Activated CD4-positive, alpha-beta memory T cell treated with anti-CD3 and anti-CD28 coated beads for 36 hours (primary cell): ENCODE results near the gene KRTAP24-1. TPM values are rescaled to one million over a fixed set of nuclear protein-coding genes. Genes with fewer than 3 reads are reported as not detected.

Experiments
- CTCF ChIA-PET: fragments of 350-600 bp; sonication (Branson Sonifier 250); formaldehyde crosslinking; loops from one replicate; lab custom pipeline; 2021; ENCODE audit warnings: antibody characterized with exemption, inconsistent platforms; lab: Charles Lee
- POLR2A ChIA-PET: fragments of 350-600 bp; sonication (Branson Sonifier 250); formaldehyde crosslinking; loops from one replicate; lab custom pipeline; 2021; ENCODE audit warnings: antibody characterized with exemption; lab: Charles Lee
- DNase-seq: peaks from one replicate; pipeline ENCODE4 v3.0.0-alpha.2; 2020
- H3K27ac Mint-ChIP-seq: one replicate; pipeline ENCODE4 v1.8.0; 2021; ENCODE audit warnings: mixed read lengths
- H3K27me3 Mint-ChIP-seq: one replicate; pipeline ENCODE4 v1.8.0; 2021; ENCODE audit warnings: mixed read lengths
- H3K36me3 Mint-ChIP-seq: one replicate; pipeline ENCODE4 v1.8.0; 2021; ENCODE audit warnings: mixed read lengths
- H3K4me1 Mint-ChIP-seq: one replicate; pipeline ENCODE4 v1.8.0; 2021; ENCODE audit warnings: low read depth, mixed read lengths
- H3K4me3 Mint-ChIP-seq: one replicate; pipeline ENCODE4 v1.8.0; 2021; ENCODE audit warnings: mild to moderate bottlenecking, mixed read lengths
- H3K9me3 Mint-ChIP-seq: one replicate; pipeline ENCODE4 v1.8.0; 2021; ENCODE audit warnings: mixed read lengths
- intact Hi-C: fragments of 100-400 bp; cut with micrococcal nuclease; formaldehyde crosslinking; loops from one replicate; pipeline ENCODE4 v1.15.1; 2023
- total RNA-seq, 2 experiments: library from RNA; stranded (reverse); gene quantifications; one replicate each; pipeline ENCODE4 v1.2.3, GENCODE V29; 2021

KRTAP24-1 gene
- total RNA-seq, 2 experiments from 2014 or later: not detected

DNA sequence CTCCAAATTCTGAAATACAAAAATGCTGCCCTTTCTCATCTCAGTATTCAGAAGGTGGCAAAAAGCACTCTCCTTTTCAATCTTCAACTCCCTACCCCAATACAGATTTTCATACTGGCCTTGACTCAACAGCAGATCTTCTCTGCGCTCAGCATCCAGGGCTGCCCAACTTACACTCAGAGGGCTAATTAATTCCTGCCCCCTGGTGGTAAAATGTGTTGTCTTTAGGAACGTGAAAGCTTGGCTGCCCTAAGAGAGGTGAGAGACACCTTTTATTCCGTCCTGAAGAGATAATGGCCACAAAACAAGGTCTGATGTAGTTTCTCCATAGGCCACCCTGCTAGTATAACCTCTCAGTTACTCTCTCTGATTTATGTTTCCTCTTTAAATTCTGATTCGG, 25.0 kb downstream of the KRTAP24-1 start:
- no peaks in the 10 kb centered on the region for H3K27me3 Mint-ChIP-seq
- H3K4me1 Mint-ChIP-seq: no peaks in the 10 kb centered on the region
- no peak overlapping the region for H3K27ac Mint-ChIP-seq
- no peaks in the 10 kb centered on the region for H3K36me3 Mint-ChIP-seq
- H3K4me3 Mint-ChIP-seq: no peak overlapping the region
- CTCF ChIA-PET: no interaction called here
- POLR2A ChIA-PET: no interaction called here
- H3K9me3 Mint-ChIP-seq: no peaks in the 10 kb centered on the region
- DNase-seq: no peak
- intact Hi-C loops: no loop called here

DNA sequence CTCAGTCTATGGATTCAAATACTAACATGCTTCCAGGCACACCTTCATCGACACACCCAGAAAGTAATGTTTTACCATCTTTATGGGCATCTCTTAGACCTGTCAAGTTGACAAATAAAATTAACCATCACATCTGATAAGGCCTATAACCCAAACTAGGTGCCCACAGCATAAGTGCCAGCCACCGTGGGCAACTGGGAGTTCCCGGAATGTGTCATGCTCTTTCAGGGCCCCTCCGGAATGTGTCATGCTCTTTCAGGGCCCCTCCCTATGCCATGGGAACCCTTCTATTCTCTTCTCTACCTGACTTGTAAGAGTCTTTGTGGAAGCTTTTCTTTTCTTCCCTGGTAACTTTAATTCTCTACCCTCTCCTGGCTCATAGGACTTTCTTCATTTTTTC, 26.6 kb downstream of the KRTAP24-1 start:
- no peaks in the 10 kb centered on the region for H3K4me1 Mint-ChIP-seq
- H3K9me3 Mint-ChIP-seq: no peaks in the 10 kb centered on the region
- H3K27me3 Mint-ChIP-seq: no peaks in the 10 kb centered on the region
- H3K36me3 Mint-ChIP-seq: no peaks in the 10 kb centered on the region
- CTCF ChIA-PET: no interaction called here
- H3K4me3 Mint-ChIP-seq: no peak overlapping the region
- intact Hi-C loops: no loop called here
- no peak for DNase-seq
- POLR2A ChIA-PET: no interaction called here
- no peak overlapping the region for H3K27ac Mint-ChIP-seq

DNA sequence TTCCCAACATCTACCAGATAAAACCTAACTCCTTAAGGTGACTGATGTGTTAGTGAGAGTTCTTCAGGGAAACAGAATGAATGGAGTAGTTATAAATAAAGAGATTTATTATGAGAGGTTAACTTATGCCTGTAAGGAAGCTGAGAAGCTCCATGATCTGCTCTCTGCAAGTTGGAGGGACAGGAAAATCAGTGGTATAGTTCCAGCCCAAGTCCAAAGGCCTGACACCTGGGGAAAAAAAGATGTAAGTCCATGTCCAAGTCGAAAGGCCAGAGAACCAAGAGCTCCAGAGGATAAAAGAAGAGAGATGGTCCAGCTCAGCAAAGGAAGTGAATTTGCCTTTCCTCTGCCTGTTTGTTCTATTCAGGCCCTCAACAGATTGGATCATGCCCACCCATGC, 27.1 kb downstream of the KRTAP24-1 start:
- no peak for DNase-seq

DNA sequence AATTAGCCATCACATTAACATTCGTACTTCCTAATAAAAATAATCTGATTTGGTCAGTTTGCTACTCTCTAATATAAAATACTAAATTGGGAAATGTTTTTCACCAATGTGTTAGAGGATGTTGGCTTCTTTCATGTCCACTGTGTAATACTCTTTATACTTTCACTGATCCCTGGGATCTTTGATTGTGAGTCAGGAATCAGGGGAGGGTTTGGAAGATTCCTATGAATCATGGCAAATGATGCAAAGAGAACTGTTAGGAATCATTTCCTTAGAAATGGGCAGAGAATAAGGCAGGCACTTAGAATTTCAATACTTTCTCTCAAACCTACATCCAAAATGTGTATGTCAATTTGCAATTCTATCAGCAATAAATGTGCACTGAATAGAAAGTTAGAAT, 31.0 kb downstream of the KRTAP24-1 start:
- CTCF ChIA-PET: no interaction called here
- Mint-ChIP-seq H3K27me3 (no peaks in the 10 kb centered on the region), H3K4me1 (no peaks in the 10 kb centered on the region)

More for the DNA sequence above, 27.1 kb downstream of the KRTAP24-1 start:
- ChIA-PET CTCF (no interaction called here), POLR2A (no interaction called here)
- Mint-ChIP-seq H3K4me3 (no peak overlapping the region), H3K9me3 (no peaks in the 10 kb centered on the region), H3K36me3 (no peaks in the 10 kb centered on the region), H3K27me3 (no peaks in the 10 kb centered on the region), H3K4me1 (no peaks in the 10 kb centered on the region), H3K27ac (no peak overlapping the region)
- intact Hi-C loops: no loop called here

DNA sequence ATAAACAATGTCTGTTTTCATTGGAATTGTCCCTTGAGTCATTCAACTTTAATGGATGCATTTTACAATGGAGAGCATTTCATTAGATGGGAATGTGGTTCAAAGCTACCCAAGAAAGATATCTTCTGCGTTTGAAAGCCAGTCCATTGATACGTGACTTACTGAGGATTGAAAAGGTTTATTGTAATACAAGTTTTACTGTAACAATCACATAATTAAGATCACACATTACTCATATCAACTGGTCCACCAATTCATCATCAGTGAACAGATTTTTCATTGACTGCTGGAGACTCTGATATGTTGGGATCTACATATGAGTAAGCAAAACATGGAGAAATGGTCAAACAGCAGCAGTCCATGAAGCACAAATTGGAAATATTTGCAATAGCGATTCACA, 32.8 kb downstream of the KRTAP24-1 start:
- Mint-ChIP-seq H3K4me1 (no peaks in the 10 kb centered on the region), H3K27me3 (no peaks in the 10 kb centered on the region), H3K9me3 (no peaks in the 10 kb centered on the region), H3K4me3 (no peak overlapping the region), H3K27ac (no peak overlapping the region), H3K36me3 (no peaks in the 10 kb centered on the region)
- intact Hi-C loops: no loop called here
- no peak for DNase-seq
- CTCF ChIA-PET: no interaction called here
- POLR2A ChIA-PET: no interaction called here

More for the DNA sequence above, 31.0 kb downstream of the KRTAP24-1 start:
- Mint-ChIP-seq H3K9me3 (no peaks in the 10 kb centered on the region), H3K4me3 (no peak overlapping the region), H3K27ac (no peak overlapping the region), H3K36me3 (no peaks in the 10 kb centered on the region)
- intact Hi-C loops: no loop called here
- POLR2A ChIA-PET: no interaction called here
- no peak for DNase-seq

DNA sequence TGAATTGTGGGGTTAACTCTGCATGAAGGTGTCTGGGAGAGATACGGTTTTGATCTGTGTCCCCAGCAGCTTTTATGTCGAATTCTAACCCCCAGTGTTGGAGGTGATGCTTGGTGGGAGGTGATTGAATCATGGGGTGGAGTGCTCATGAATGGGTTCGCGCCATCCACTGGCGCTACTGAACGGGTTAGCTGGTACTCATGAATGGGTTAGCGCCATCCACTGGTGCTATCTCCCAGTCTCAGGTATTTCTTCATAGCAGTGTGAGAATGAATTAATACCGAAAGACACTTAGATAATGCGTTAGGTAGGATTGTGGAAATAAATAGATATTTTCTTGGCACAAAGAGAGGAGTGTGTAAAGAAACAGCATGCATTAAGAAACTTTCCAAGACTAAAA, 33.9 kb downstream of the KRTAP24-1 start:
- no peak overlapping the region for H3K27ac Mint-ChIP-seq
- intact Hi-C loops: no loop called here
- no peak overlapping the region for H3K4me3 Mint-ChIP-seq
- no peaks in the 10 kb centered on the region for H3K4me1 Mint-ChIP-seq
- H3K27me3 Mint-ChIP-seq: no peaks in the 10 kb centered on the region
- H3K9me3 Mint-ChIP-seq: no peaks in the 10 kb centered on the region
- POLR2A ChIA-PET: no interaction called here
- CTCF ChIA-PET: no interaction called here
- no peak for DNase-seq
- H3K36me3 Mint-ChIP-seq: no peaks in the 10 kb centered on the region

DNA sequence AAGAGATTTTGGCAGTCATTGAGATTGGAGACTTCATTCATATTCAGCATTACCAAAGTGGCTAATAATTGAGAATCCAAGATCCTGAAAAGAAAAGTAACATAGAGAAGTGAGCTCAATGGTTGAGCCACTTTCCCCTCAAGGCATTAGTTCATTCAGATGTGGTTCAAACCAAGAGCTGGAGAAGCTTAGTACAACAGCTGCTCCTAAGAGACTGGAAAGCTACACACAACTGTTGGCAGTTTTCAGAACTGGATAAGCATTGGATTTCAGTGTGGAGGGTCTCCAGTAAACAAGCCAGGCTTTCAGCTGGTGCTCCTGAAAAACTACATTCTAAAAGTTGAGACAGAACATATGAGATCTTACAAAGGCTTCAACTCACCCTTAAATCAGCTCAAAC, 37.7 kb downstream of the KRTAP24-1 start:
- no peaks in the 10 kb centered on the region for H3K9me3 Mint-ChIP-seq
- no peak overlapping the region for H3K27ac Mint-ChIP-seq
- intact Hi-C loops: no loop called here
- no peak overlapping the region for H3K4me3 Mint-ChIP-seq
- POLR2A ChIA-PET: no interaction called here
- DNase-seq: no peak
- no peaks in the 10 kb centered on the region for H3K27me3 Mint-ChIP-seq
- CTCF ChIA-PET: interaction anchor here (0.9 kb wide), 1 partner anchor 23 kb away, joined by 3 read pairs; no protein-coding TSS in a partner anchor
- H3K4me1 Mint-ChIP-seq: no peaks in the 10 kb centered on the region
- H3K36me3 Mint-ChIP-seq: no peaks in the 10 kb centered on the region

DNA sequence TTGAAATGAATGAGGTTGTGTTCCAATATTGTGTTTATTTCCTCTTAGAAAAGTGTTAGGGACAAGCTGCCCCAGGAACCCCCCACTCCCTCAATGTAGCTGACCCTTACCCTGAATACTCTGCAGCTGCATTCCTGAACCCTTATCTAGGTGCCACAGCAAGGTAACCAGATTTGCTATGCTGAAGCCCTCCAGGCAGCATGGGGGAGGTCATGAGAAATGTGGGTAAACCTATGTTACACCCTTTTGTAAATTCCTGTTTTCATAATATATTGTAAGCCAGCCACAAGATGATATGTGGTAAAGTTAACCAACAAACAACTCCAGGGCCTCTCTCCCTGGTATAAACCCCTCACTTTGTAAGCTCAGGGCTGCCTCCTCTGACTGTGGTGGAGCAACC, 39.1 kb downstream of the KRTAP24-1 start:
- Mint-ChIP-seq H3K9me3 (no peaks in the 10 kb centered on the region), H3K4me3 (no peak overlapping the region), H3K27ac (no peak overlapping the region), H3K4me1 (no peaks in the 10 kb centered on the region), H3K36me3 (no peaks in the 10 kb centered on the region), H3K27me3 (no peaks in the 10 kb centered on the region)
- CTCF ChIA-PET: interaction anchor here (0.6 kb wide), 1 partner anchor 51 kb away, joined by 3 read pairs; no protein-coding TSS in a partner anchor
- intact Hi-C loops: no loop called here
- DNase-seq: no peak
- POLR2A ChIA-PET: no interaction called here

DNA sequence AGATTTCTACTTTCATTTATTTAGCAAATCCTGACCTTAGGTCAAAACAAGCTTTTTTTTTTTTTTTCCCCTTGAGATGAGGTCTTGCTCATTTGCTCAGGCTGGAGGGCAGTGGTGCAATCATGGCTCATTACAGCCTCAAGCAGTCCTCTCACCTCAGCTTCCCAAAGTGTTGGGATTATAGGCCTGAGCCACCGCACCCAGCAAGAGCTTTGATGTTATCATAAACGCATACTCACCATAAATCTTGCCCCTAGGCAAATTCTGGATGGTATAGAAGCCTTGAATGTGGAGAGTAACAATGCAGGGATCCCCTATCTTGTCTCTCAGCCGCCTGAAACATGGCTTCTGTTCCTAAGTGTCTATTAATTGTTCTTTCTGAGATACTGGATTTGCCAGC, 42.1 kb downstream of the KRTAP24-1 start:
- Mint-ChIP-seq H3K4me1 (no peaks in the 10 kb centered on the region), H3K27ac (no peak overlapping the region), H3K36me3 (no peaks in the 10 kb centered on the region), H3K27me3 (no peaks in the 10 kb centered on the region), H3K4me3 (no peak overlapping the region), H3K9me3 (no peaks in the 10 kb centered on the region)
- CTCF ChIA-PET: no interaction called here
- POLR2A ChIA-PET: no interaction called here
- intact Hi-C loops: no loop called here
- no peak for DNase-seq

DNA sequence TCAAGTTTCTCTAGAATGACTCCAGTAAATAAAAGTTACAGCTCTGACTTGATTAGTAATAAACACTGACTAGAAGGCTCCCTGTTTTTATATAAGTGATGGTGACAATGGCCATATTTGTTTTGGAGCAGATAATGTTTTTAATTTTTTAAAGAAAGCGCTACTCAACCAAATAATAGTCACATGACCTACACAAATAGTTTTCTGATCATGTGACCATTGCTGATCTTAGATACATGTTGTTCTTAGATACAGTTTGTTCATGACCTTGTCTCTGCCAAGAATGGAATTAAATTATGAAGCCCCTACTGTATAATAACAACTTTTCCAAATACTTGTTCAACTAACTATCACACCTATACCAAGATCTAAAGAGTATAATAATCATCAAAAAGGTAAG, 44.6 kb downstream of the KRTAP24-1 start:
- POLR2A ChIA-PET: no interaction called here

DNA sequence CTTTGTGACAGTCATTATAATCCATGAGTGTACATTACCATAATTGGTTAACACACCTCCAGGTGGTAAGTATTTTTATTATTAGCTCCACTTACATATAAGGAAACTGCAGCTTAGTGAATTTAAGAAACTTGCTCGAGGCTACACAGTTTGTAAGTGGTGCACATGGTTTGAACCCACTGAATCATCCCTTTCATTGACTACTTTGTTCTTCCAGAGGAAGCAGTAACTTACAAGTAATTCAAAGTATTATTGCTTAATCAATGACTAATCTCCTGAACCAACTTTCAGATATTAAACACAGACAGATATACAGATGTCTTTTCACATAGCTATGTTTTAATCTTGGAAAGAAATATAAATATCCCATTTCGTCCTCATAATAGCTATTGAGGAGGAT, 48.1 kb downstream of the KRTAP24-1 start:
- intact Hi-C loops: no loop called here
- H3K4me3 Mint-ChIP-seq: no peak overlapping the region
- no peaks in the 10 kb centered on the region for H3K4me1 Mint-ChIP-seq
- ChIA-PET CTCF (no interaction called here), POLR2A (no interaction called here)
- no peaks in the 10 kb centered on the region for H3K36me3 Mint-ChIP-seq
- no peaks in the 10 kb centered on the region for H3K9me3 Mint-ChIP-seq
- H3K27me3 Mint-ChIP-seq: no peaks in the 10 kb centered on the region
- DNase-seq: no peak
- no peak overlapping the region for H3K27ac Mint-ChIP-seq

More for the DNA sequence above, 44.6 kb downstream of the KRTAP24-1 start:
- no peak for DNase-seq
- Mint-ChIP-seq H3K4me1 (no peaks in the 10 kb centered on the region), H3K36me3 (no peaks in the 10 kb centered on the region), H3K4me3 (no peak overlapping the region), H3K27me3 (no peaks in the 10 kb centered on the region), H3K27ac (no peak overlapping the region), H3K9me3 (no peaks in the 10 kb centered on the region)
- CTCF ChIA-PET: no interaction called here
- intact Hi-C loops: no loop called here

DNA sequence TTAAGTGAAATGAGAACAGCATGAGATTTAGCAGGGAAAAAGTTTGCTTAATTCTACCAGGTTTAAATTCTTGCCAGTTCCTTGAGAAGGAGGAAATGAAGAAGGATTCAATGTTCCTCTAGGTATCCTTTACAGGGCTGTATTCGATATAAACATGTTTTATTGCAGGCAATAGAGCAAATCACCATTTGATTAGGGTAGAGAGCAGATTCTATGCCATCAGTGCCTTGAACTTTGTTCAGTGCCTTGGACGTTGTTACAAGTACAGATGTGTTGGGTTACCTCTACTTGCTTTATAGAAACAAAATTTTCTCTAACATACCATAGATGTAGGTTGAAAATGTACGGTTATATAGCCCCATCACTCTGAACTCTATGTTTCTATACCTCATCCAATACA, 48.7 kb downstream of the KRTAP24-1 start:
- DNase-seq: no peak
- no peaks in the 10 kb centered on the region for H3K4me1 Mint-ChIP-seq
- ChIA-PET POLR2A (no interaction called here), CTCF (no interaction called here)
- no peaks in the 10 kb centered on the region for H3K9me3 Mint-ChIP-seq
- intact Hi-C loops: no loop called here
- H3K27me3 Mint-ChIP-seq: no peaks in the 10 kb centered on the region
- no peak overlapping the region for H3K27ac Mint-ChIP-seq
- H3K36me3 Mint-ChIP-seq: no peaks in the 10 kb centered on the region
- no peak overlapping the region for H3K4me3 Mint-ChIP-seq

DNA sequence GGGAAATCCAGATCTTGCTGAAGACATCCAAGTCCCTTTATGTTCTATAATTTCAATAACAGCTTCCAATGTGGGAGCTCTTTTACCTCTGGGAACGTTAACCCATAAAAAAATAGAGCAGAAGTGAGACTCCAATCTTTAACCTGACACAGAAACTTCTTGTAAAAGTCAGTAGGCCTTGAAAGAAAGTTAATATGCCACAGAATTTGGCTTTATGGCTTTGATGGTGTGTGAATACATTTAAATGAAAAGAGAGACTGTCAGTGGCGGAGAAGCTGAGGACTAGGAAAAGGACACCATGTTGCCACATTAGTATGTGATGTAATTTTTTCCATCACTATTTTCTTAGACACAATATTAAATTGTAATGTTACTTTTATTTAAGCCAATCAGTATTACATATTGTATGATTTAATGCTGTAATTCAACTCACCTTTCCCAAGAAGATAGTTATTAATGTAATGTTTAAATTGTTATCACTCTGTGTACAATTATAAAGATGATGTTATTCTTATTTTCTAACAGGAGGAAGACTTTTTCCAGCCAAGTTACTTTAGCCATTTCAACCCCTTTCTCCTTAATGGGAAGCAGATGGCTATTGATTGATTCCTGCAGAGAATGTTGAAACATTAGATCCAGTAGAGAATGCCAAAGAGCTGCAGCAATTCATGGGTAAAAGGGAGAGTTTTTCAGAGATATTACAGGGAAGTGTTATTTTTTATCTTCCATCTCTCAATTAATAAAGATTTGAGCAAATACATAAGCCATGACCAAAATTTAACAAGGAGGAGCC, 49.3 kb downstream of the KRTAP24-1 start:
- H3K36me3 Mint-ChIP-seq: no peaks in the 10 kb centered on the region
- no peaks in the 10 kb centered on the region for H3K4me1 Mint-ChIP-seq
- no peaks in the 10 kb centered on the region for H3K9me3 Mint-ChIP-seq
- intact Hi-C loops: no loop called here
- CTCF ChIA-PET: no interaction called here
- H3K27me3 Mint-ChIP-seq: no peaks in the 10 kb centered on the region
- no peak for DNase-seq
- no peak overlapping the region for H3K27ac Mint-ChIP-seq
- POLR2A ChIA-PET: no interaction called here
- no peak overlapping the region for H3K4me3 Mint-ChIP-seq
